Esophagus squamous epithelium (tissue), 4 donors: ENCODE results near the gene CFAP20DC.

ENCODE experiments used
- POLR2A ChIP-seq, 4 donors: fragments of 450-650 bp; IDR thresholded peaks; one replicate each; pipeline ENCODE4 v1.6.1; 2017; ENCODE audit warnings: antibody characterized with exemption in 4 of 4, mild to moderate bottlenecking in 4 of 4, moderate library complexity in 3 of 4
- TF ChIP-seq, protein P1 (sequence below), 6 experiments: fragments of 450-650 bp in 4 of 6; fragments of 200-600 bp in 2 of 6; sonication (generic) in 2 of 6; IDR thresholded peaks; one replicate each; pipeline ENCODE4 v1.5.1; 2016 to 2019; ENCODE audit warnings: antibody characterized with exemption in 6 of 6, mild to moderate bottlenecking in 4 of 6, moderate library complexity in 4 of 6

DNA sequence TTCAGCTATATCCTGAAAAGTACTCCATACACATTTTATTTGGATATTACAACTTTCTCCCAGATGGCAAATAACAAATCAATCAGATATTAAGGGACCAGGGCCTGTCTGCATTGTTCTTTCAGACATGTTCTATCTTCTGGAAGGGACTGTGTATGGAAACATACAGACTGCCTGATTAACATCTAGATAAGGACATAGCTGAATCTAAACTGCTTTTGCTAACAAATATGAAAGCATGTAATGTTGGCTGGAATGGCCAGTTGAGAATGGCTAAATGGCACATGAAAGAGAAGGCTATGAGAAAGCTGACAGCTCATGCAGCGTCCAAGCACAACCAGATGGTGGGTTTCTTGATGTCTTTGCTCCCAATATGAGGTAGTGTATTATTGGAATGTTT, 149.4 kb downstream of the CFAP20DC start:
- TF ChIP-seq, protein P1, sequence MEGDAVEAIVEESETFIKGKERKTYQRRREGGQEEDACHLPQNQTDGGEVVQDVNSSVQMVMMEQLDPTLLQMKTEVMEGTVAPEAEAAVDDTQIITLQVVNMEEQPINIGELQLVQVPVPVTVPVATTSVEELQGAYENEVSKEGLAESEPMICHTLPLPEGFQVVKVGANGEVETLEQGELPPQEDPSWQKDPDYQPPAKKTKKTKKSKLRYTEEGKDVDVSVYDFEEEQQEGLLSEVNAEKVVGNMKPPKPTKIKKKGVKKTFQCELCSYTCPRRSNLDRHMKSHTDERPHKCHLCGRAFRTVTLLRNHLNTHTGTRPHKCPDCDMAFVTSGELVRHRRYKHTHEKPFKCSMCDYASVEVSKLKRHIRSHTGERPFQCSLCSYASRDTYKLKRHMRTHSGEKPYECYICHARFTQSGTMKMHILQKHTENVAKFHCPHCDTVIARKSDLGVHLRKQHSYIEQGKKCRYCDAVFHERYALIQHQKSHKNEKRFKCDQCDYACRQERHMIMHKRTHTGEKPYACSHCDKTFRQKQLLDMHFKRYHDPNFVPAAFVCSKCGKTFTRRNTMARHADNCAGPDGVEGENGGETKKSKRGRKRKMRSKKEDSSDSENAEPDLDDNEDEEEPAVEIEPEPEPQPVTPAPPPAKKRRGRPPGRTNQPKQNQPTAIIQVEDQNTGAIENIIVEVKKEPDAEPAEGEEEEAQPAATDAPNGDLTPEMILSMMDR (IDR thresholded peaks at IDR 0.05): no peak
- no peak for TF ChIP-seq POLR2A (IDR thresholded peaks at IDR 0.05)
